RWPE1 (cell line): Measurements from ENCODE around the gene CACYBP.

ENCODE experiments used
- CTCF ChIA-PET: fragments of 350-600 bp; sonication (Branson Sonifier 250); formaldehyde crosslinking; extraction: SDS; loops from one replicate; lab custom pipeline; 2021; lab: Yijun Ruan, JAX
- POLR2A ChIA-PET: fragments of 400-600 bp; formaldehyde crosslinking; extraction: SDS; loops from one replicate; lab custom pipeline; 2020; ENCODE audit warnings: antibody characterized with exemption; ENCODE audit not compliant: low non-redundant PET; lab: Yijun Ruan, JAX
- DNase-seq: peaks from one replicate; pipeline ENCODE4 v3.0.0; 2012; ENCODE audit warnings: low spot score
- H3K27ac ChIP-seq: fragments of 450-650 bp; 2 replicates; pipeline ENCODE4 v1.5.1; 2017
- CTCF ChIP-seq: fragments of 450-650 bp; conservative IDR thresholded peaks from 2 replicates; pipeline ENCODE4 v1.5.1; 2017; ENCODE audit warnings: low read depth, mild to moderate bottlenecking

Gene CACYBP

GRCh38 chr1:174999936-175000696 lies at the start of gene CACYBP:
Gene CACYBP (plus strand): TSS chr1:174999947. CDS start chr1:175000181, 234 bp downstream.
- no peak for DNase-seq
- POLR2A ChIA-PET, result interaction anchor here (0.9 to 1.2 kb wide), 2 partner anchors 9 to 23 kb away, joined by 4 to 5 read pairs; partner anchors contain the start of gene MRPS14
- H3K27ac ChIP-seq, result peak within 1 kb of the TSS; percentile 96
- no peak for TF ChIP-seq CTCF
- CTCF ChIA-PET, result interaction anchor here (0.6 kb wide), 1 partner anchor 155 kb away, joined by 4 read pairs; no protein-coding TSS in a partner anchor

GRCh38 chr1:174953285-174954072 lies 46.3 kb upstream of the CACYBP start:
- no peak overlapping the region for H3K27ac ChIP-seq
- POLR2A ChIA-PET, result no interaction called here
- no peak for TF ChIP-seq CTCF
- CTCF ChIA-PET, result interaction anchor here (0.6 to 0.7 kb wide), 2 partner anchors 14 to 1492 kb away, joined by 4 read pairs; no protein-coding TSS in a partner anchor
- no peak for DNase-seq

- H3K27ac ChIP-seq, result no peak overlapping the region
- ChIA-PET POLR2A (no interaction called here), CTCF (interaction anchor here (0.6 to 0.9 kb wide), 3 partner anchors 10 to 1492 kb away, joined by 3 to 4 read pairs (median 4); no protein-coding TSS in a partner anchor)
- DNase-seq, result no peak
- TF ChIP-seq CTCF, result no peak
Measured at GRCh38 chr1:174954073-174954460, 45.7 kb upstream of the CACYBP start.

GRCh38 chr1:174954671-174955669 lies 44.8 kb upstream of the CACYBP start:
- DNase-seq, result no peak
- ChIA-PET CTCF (interaction anchor here (0.6 to 0.9 kb wide), 3 partner anchors 9 to 441 kb away, joined by 3 to 6 read pairs (median 3); no protein-coding TSS in a partner anchor), POLR2A (no interaction called here)
- no peak overlapping the region for H3K27ac ChIP-seq
- TF ChIP-seq CTCF, result no peak

- H3K27ac ChIP-seq, result no peak overlapping the region
Measured at GRCh38 chr1:174956086-174956485, 43.7 kb upstream of the CACYBP start.

More at GRCh38 chr1:174956086-174956485, 43.7 kb upstream of the CACYBP start:
- CTCF ChIA-PET, result no interaction called here
- DNase-seq, result no peak
- no peak for TF ChIP-seq CTCF
- POLR2A ChIA-PET, result no interaction called here
